K562 (cell line): ENCODE measurements around the gene PHPT1. TPM values are rescaled to one million over a fixed set of nuclear protein-coding genes. Genes with fewer than 3 reads are reported as not detected.

Source experiments
- ESRRA ChIP-seq: fragments of 450-650 bp; IDR thresholded peaks from 2 replicates; pipeline ENCODE4 v1.6.1; 2014; ENCODE audit warnings: low read depth, mild to moderate bottlenecking, moderate library complexity, borderline replicate concordance
- FOXA1 ChIP-seq: fragments of 450-650 bp; IDR thresholded peaks from 2 replicates; pipeline ENCODE4 v1.6.1; 2016; ENCODE audit warnings: mild to moderate bottlenecking, borderline replicate concordance
- FOXK2 ChIP-seq, 2 experiments: fragments of 450-650 bp; IDR thresholded peaks in 1 of 2; conservative IDR thresholded peaks in 1 of 2; 2 replicates each; pipeline ENCODE4 v1.6.1; 2016; ENCODE audit warnings: low read depth in 2 of 2, mild to moderate bottlenecking in 1 of 2
- GTF2F1 ChIP-seq: IDR thresholded peaks from 2 replicates; pipeline ENCODE4 v1.6.1; 2011; ENCODE audit warnings: low read depth, low read length, improper control_type of control experiment
- IFI16 ChIP-seq: fragments of 250-450 bp; sonication (Bioruptor Pico); IDR thresholded peaks from 2 replicates; pipeline ENCODE4 v2.1.2; 2022; ENCODE audit warnings: mild to moderate bottlenecking, inconsistent platforms
- MCM7 ChIP-seq, 2 experiments: fragments of 450-650 bp; IDR thresholded peaks; 2 replicates each; pipeline ENCODE4 v1.6.1; 2016 to 2018
- NR4A1 ChIP-seq, 2 experiments: fragments of 250-450 bp in 1 of 2; fragments of 450-650 bp in 1 of 2; sonication (Bioruptor Pico) in 1 of 2; IDR thresholded peaks; 2 replicates each; pipeline versions ENCODE4 v1.4.0 to v1.6.1; 2016 to 2020; ENCODE audit warnings: mild to moderate bottlenecking in 2 of 2, missing compliant biosample characterization in 1 of 2, missing genetic modification characterization in 1 of 2, moderate library complexity in 1 of 2
- RBM25 ChIP-seq: fragments of 200-400 bp; formaldehyde crosslinking; IDR thresholded peaks from 2 replicates; pipeline ENCODE4 v1.6.1; 2018; ENCODE audit warnings: low read length, low read depth, moderate library complexity; ENCODE audit not compliant: severe bottlenecking
- SMAD1 ChIP-seq: fragments of 150-350 bp; IDR thresholded peaks from 2 replicates; pipeline ENCODE4 v1.6.1; 2014; ENCODE audit warnings: low read length, low read depth; ENCODE audit not compliant: partially characterized antibody
- SMARCA5 ChIP-seq: fragments of 450-650 bp; IDR thresholded peaks from 2 replicates; pipeline ENCODE4 v1.6.1; 2016
- TBP ChIP-seq: optimal IDR thresholded peaks from 2 replicates; pipeline ENCODE3; 2011; ENCODE audit warnings: low read depth, low read length, improper control_type of control experiment
- TFAP4 ChIP-seq: sonication (generic); formaldehyde crosslinking; IDR thresholded peaks from 2 replicates; pipeline ENCODE4 v1.8.0; 2022; ENCODE audit warnings: missing genetic modification reagents, mild to moderate bottlenecking, moderate library complexity, borderline replicate concordance
- THAP12 ChIP-seq: fragments of 250-450 bp; sonication (Bioruptor Pico); IDR thresholded peaks from 2 replicates; pipeline ENCODE4 v1.9.0; 2021; ENCODE audit warnings: mild to moderate bottlenecking, inconsistent platforms
- ZBTB8A ChIP-seq: fragments of 450-650 bp; IDR thresholded peaks from 2 replicates; pipeline ENCODE4 v1.6.1; 2018; ENCODE audit warnings: mild to moderate bottlenecking, moderate library complexity; ENCODE audit not compliant: partially characterized antibody
- ZFPM2 ChIP-seq: fragments of 250-450 bp; sonication (Bioruptor Pico); IDR thresholded peaks from 2 replicates; pipeline ENCODE4 v1.5.1; 2022; ENCODE audit warnings: mild to moderate bottlenecking
- ZNF146 ChIP-seq: IDR thresholded peaks from one replicate; pipeline ENCODE4 v1.6.1; 2018; ENCODE audit warnings: missing compliant biosample characterization; ENCODE audit not compliant: unreplicated experiment
- ZNF274 ChIP-seq: IDR thresholded peaks from 2 replicates; pipeline ENCODE4 v1.6.1; 2011; ENCODE audit warnings: low read depth, mild to moderate bottlenecking, low read length, moderate library complexity, borderline replicate concordance
- ZNF324 ChIP-seq: fragments of 250-450 bp; sonication (Bioruptor Pico); IDR thresholded peaks from 2 replicates; pipeline ENCODE4 v1.4.0; 2020; ENCODE audit warnings: mild to moderate bottlenecking
- ZNF449 ChIP-seq: fragments of 250-450 bp; sonication (Bioruptor Pico); IDR thresholded peaks from 2 replicates; pipeline ENCODE4 v1.8.0; 2022; ENCODE audit warnings: moderate library complexity, mild to moderate bottlenecking, inconsistent platforms
- ZNF584 ChIP-seq: fragments of 200-800 bp; sonication (Bioruptor generic); IDR thresholded peaks from 2 replicates; pipeline ENCODE4 v1.6.1; 2016; ENCODE audit warnings: low read depth, mild to moderate bottlenecking, missing genetic modification characterization, missing compliant biosample characterization
- ZNF717 ChIP-seq: fragments of 250-450 bp; sonication (Bioruptor Pico); IDR thresholded peaks from 2 replicates; pipeline ENCODE4 v1.5.0; 2021
- polyA plus RNA-seq, 8 experiments: library from polyadenylated mRNA; depleted of rRNA in 4 of 8; stranded (reverse) in 5 of 8; unstranded in 3 of 8; fragments of >200 nt; fragmentation: Nextera tagmentation in 2 of 8; fragmentation: Illumina TruSeq in 1 of 8; extraction: Ambion mirVana in 2 of 8; extraction: Trizol in 1 of 8; gene quantifications; 2 replicates each; pipeline versions ENCODE4 v1.2.1 to v1.2.3, GENCODE V29; 2011 to 2014; ENCODE audit warnings: inconsistent platforms in 1 of 8, missing spikeins in 1 of 8
- total RNA-seq, 7 experiments: library from RNA; depleted of rRNA in 6 of 7; stranded (reverse); fragments of >200 nt in 6 of 7; fragmentation: Illumina TruSeq in 2 of 7; extraction: Trizol in 2 of 7; gene quantifications; 2 replicates each; pipeline versions ENCODE4 v1.2.1 to v1.2.3, GENCODE V29; 2011 to 2021; ENCODE audit warnings: low replicate concordance in 1 of 7

Gene PHPT1
- total and polyA plus RNA-seq, 9 of the 15 experiments (the other 6 are each of a cell fraction or from before 2014, with no cell fraction given) = 20.9 to 166 (median 129) TPM

GRCh38 chr9:136882109-136882946 lies 33.1 kb downstream of the PHPT1 start (continued):
- TF ChIP-seq ZNF449 (CRISPR knock-in tag) (no peak), ZFPM2 (CRISPR knock-in tag) (no peak), SMARCA5 (no peak), ZBTB8A (no peak), FOXK2 (conservative IDR thresholded peaks at IDR 0.05 in 1 of 2, IDR thresholded peaks at IDR 0.05 in 1 of 2; ENCODE audit: low read depth in 2 of 2) (peak in 1 of 2 experiments; percentile 52; a peak in 1 of 4 replicates), ZNF324 (CRISPR knock-in tag) (no peak), MCM7 (IDR thresholded peaks at IDR 0.05) (no peak), SMAD1 (no peak), GTF2F1 (no peak), TBP (no peak), THAP12 (CRISPR knock-in tag) (no peak), ZNF146 (no peak), ZNF274 (no peak), NR4A1 (CRISPR knock-in tag; IDR thresholded peaks at IDR 0.05) (no peak), NR4A1 (tag; IDR thresholded peaks at IDR 0.05) (no peak), IFI16 (CRISPR knock-in tag) (no peak), ESRRA (no peak), TFAP4 (CRISPR knock-in tag) (peak; percentile 72; the same call in 1 of the 2 replicates), ZNF584 (CRISPR knock-in tag) (no peak), ZNF717 (CRISPR knock-in tag) (no peak), RBM25 (no peak), FOXA1 (no peak)
